ENCODE data around the gene COL23A1.

Gene COL23A1

DNA sequence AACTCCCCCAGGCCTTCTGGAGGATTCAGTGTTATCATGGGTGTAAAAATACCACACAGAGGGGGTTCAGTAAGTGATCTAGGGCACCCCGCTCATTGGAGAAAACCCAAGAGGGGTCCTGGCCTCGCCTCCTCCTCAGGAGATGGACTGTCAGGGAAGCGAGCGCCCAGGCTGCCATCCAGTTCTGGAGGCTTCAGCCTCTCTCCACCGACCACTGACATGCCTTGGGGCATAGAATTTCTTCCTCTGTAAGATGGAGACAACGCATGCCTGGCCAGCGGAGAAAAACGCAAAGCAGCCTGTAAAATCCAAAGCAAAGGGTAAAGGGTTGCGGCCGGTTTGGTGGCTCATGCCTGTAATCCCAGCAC, 165.4 kb downstream of the COL23A1 start:
- DNase-seq (ENCODE audit: low read depth), result no peak
- no peak overlapping the region for H3K4me3 ChIP-seq (ENCODE audit: low read length)
- TF ChIP-seq, protein P1, sequence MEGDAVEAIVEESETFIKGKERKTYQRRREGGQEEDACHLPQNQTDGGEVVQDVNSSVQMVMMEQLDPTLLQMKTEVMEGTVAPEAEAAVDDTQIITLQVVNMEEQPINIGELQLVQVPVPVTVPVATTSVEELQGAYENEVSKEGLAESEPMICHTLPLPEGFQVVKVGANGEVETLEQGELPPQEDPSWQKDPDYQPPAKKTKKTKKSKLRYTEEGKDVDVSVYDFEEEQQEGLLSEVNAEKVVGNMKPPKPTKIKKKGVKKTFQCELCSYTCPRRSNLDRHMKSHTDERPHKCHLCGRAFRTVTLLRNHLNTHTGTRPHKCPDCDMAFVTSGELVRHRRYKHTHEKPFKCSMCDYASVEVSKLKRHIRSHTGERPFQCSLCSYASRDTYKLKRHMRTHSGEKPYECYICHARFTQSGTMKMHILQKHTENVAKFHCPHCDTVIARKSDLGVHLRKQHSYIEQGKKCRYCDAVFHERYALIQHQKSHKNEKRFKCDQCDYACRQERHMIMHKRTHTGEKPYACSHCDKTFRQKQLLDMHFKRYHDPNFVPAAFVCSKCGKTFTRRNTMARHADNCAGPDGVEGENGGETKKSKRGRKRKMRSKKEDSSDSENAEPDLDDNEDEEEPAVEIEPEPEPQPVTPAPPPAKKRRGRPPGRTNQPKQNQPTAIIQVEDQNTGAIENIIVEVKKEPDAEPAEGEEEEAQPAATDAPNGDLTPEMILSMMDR (IDR thresholded peaks at IDR 0.05; ENCODE audit: insufficient read depth, low read depth, low read length, missing control alignments), result no peak

DNA sequence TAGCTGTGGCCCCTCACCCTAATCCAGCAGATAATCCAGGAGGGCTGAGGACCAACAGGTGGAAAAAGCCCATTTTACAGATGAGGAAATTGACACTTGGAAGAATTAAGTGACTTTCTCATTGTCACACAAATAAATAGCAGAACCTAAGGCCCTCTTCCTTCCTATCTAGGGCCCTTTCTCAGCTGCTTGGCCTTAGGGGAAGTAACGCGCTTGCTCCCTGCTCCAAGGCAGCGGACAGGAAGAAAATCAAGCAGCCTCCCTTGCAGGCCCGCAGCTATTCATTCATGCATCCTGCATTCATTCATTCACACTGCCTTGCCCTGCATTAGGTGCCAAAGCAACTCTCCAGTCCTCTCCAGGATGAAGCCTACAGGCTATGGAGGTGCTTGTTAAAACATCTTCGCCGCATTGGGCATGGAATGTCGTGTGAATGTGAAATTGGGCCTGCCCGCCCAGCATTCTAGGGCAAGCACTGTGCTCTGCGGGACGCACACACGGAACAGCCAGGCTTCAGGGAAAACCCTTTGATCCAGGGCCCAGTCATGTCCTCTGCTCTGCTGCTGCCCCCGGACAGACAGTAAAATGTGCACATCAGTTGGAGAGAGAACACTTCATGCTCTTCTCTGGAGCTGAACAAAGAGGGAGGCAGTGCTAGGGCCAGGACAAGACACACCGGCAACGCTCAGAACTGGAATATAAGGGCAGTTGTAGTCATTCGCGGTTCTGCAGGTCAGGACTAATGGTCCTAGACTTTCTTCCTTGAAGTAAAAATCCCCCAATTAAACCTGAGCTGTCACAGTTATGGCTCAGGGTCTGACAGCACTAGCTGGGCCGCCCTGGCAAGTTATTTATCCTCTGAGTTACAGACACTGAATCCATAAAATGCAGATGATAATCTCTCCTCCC, 166.0 kb downstream of the COL23A1 start:
- DNase-seq (ENCODE audit: low read depth), result no peak
- TF ChIP-seq, protein P1 (IDR thresholded peaks at IDR 0.05; ENCODE audit: insufficient read depth, low read depth, low read length, missing control alignments), result no peak

DNA sequence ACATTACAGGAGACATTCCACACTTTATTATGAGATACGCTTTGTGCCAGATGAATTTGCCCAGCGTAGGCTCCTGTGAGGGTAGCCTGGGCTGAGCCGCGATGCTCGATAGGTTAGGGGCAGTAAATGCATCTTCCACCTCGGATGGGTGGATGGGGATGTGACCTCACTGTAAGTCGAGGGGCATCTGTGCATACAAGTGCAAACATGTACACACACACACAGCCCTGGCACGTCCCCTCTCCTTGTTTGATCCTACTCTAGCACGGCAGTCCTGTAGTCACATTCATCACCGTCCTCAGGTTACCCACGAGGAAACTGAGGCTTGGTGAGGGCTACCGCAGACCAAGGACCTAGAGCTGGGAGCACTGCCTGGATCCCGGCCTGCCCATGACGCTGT, 166.8 kb downstream of the COL23A1 start:
- DNase-seq (ENCODE audit: low read depth), result no peak
- no peak overlapping the region for H3K4me3 ChIP-seq (ENCODE audit: low read length)
- TF ChIP-seq, protein P1 (IDR thresholded peaks at IDR 0.05; ENCODE audit: insufficient read depth, low read depth, low read length, missing control alignments), result no peak

More for the DNA sequence above, 166.0 kb downstream of the COL23A1 start:
- H3K4me3 ChIP-seq (ENCODE audit: low read length), result no peak overlapping the region

DNA sequence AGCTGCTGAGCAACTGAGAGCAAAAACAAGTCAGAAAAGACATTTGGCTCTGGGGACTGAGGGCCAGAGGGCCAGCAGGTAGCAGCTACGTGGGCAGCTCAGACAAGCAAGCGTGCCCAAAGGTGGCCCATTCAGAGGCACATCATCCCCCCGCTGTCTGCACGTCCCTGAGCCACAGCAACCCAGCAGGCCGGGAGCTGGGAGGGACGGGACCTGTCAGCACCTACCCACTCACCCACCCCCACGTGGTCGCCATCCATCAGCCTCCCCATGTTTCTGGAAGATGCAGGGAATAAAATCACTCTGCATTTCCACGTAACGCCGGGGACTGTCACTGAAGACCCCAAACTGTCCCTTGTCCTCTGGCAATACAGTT, 167.8 kb downstream of the COL23A1 start:
- TF ChIP-seq, protein P1 (IDR thresholded peaks at IDR 0.05; ENCODE audit: insufficient read depth, low read depth, low read length, missing control alignments), result no peak
- no peak for DNase-seq (ENCODE audit: low read depth)
- H3K4me3 ChIP-seq (ENCODE audit: low read length), result no peak overlapping the region

DNA sequence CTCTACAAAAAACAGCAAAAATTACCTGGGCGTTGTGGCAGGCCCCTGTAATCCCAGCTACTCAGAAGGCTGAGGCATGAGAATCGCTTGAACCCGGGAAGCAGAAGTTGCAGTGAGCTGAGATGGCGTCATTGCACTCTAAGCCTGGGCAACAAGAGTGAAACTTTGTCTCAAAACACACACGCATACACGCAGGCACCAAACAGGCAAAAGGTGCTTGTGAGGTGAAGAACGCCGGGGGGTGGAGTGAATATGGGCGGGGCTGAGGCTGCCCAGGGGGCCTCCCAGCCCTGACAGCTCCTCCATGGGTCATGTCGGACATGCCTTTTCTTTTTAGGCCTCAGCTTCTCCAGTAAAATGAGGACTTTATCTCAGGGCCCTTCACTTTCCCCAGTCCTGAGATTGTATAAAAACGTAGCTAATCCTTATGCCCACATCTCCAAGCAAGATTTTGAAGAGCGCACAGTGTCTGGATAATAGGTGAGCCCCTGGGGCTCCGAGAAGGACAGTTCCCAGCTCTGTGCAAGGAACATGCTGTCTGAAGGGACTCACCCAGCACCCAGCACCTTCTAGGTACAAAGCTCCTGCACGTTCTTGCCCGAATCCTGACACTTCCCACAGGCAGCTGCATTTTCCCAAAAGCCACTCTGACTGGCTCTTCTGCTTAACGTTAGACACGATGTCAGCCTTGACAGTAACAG, 168.3 kb downstream of the COL23A1 start:
- DNase-seq (ENCODE audit: low read depth), result no peak
- TF ChIP-seq, protein P1 (IDR thresholded peaks at IDR 0.05; ENCODE audit: insufficient read depth, low read depth, low read length, missing control alignments), result no peak

DNA sequence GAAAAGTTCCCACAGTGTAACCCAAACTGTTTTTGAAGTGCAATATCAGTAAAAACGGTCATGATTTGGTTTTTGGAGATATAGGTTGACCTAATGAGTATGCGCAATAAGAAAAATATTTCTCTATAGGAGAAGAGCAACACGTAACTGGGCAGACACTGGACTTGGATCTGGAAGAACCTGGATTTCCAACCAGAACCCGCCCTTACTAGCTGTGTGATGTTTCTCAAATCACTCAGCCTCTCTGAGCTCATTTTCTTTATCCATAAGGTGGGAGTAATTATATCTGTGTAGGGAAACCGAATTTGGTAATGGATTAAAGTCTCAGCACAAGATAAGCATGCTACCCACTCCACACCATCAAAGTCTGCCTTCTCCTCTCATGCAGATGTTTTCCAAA, 169.1 kb downstream of the COL23A1 start:
- TF ChIP-seq, protein P1 (IDR thresholded peaks at IDR 0.05; ENCODE audit: insufficient read depth, low read depth, low read length, missing control alignments), result no peak
- no peak for DNase-seq (ENCODE audit: low read depth)

More for the DNA sequence above, 168.3 kb downstream of the COL23A1 start:
- H3K4me3 ChIP-seq (ENCODE audit: low read length), result no peak overlapping the region

More for the DNA sequence above, 169.1 kb downstream of the COL23A1 start:
- no peak overlapping the region for H3K4me3 ChIP-seq (ENCODE audit: low read length)

Measured in epithelial cell of esophagus (primary cell).